Smooth muscle cell (in vitro differentiated cells): ENCODE data around the gene DNAJC5. TPM values are rescaled to one million over a fixed set of nuclear protein-coding genes. Genes with fewer than 3 reads are reported as not detected.

Source experiments
- DNase-seq: peaks from one replicate; lab custom pipeline; 2025; ENCODE audit not compliant: unreplicated experiment; lab: John Stamatoyannopoulos, UW
- H2AFZ ChIP-seq: fragments of 200-600 bp; sonication (generic); 2 replicates; pipeline ENCODE4 v1.6.0; 2016; ENCODE audit warnings: antibody characterized with exemption, low read depth, mild to moderate bottlenecking
- H3F3A ChIP-seq: fragments of 200-600 bp; sonication (generic); 2 replicates; pipeline ENCODE4 v1.6.0; 2017; ENCODE audit warnings: antibody characterized with exemption, low read depth
- H3K27ac ChIP-seq: fragments of 200-600 bp; sonication (generic); 2 replicates; pipeline ENCODE4 v1.5.1; 2016; ENCODE audit warnings: low read depth, mild to moderate bottlenecking
- H3K27me3 ChIP-seq: fragments of 200-600 bp; sonication (generic); 2 replicates; pipeline ENCODE4 v1.6.1; 2016; ENCODE audit warnings: low read depth, mild to moderate bottlenecking
- H3K36me3 ChIP-seq: fragments of 200-600 bp; sonication (generic); 2 replicates; pipeline ENCODE4 v1.5.1; 2016; ENCODE audit warnings: low read depth
- H3K4me1 ChIP-seq: fragments of 200-600 bp; sonication (generic); 2 replicates; pipeline ENCODE4 v1.5.1; 2016; ENCODE audit warnings: low read depth
- H3K4me2 ChIP-seq: fragments of 200-600 bp; sonication (generic); 2 replicates; pipeline ENCODE4 v1.6.0; 2016; ENCODE audit warnings: mild to moderate bottlenecking
- H3K4me3 ChIP-seq: fragments of 200-600 bp; sonication (generic); 2 replicates; pipeline ENCODE4 v1.5.1; 2016; ENCODE audit warnings: mild to moderate bottlenecking
- H3K79me2 ChIP-seq: fragments of 200-600 bp; sonication (generic); 2 replicates; pipeline ENCODE4 v1.6.0; 2016; ENCODE audit warnings: low read depth, mild to moderate bottlenecking
- H3K9ac ChIP-seq: fragments of 200-600 bp; sonication (generic); 2 replicates; pipeline ENCODE4 v1.6.0; 2016; ENCODE audit warnings: low read depth
- H3K9me3 ChIP-seq: fragments of 200-600 bp; sonication (generic); replicated peaks from 2 replicates; pipeline ENCODE4 v1.5.1; 2016; ENCODE audit warnings: low read depth
- H4K20me1 ChIP-seq: fragments of 200-600 bp; sonication (generic); 2 replicates; pipeline ENCODE4 v1.6.0; 2016; ENCODE audit warnings: low read depth
- WGBS: methylation state at CpG from one replicate; pipeline ENCODE4 v1.1.7; 2016; ENCODE audit warnings: low lambda C conversion rate; 5-methylcytosine and 5-hydroxymethylcytosine counted together
- polyA plus RNA-seq: library from polyadenylated mRNA; unstranded; fragments of >200 nt; fragmentation: Nextera tagmentation; extraction: Ambion mirVana; gene quantifications from 2 replicates; pipeline ENCODE4 v1.2.1, GENCODE V29; 2016
- total RNA-seq: library from RNA; depleted of rRNA; stranded (reverse); fragments of >200 nt; gene quantifications from 2 replicates; pipeline ENCODE4 v1.2.3, GENCODE V29; 2014
- TF ChIP-seq, protein P1 (sequence below): fragments of 200-600 bp; sonication (generic); IDR thresholded peaks from 2 replicates; pipeline ENCODE4 v1.5.1; 2017; ENCODE audit warnings: borderline replicate concordance, mild to moderate bottlenecking, antibody characterized with exemption; ENCODE audit not compliant: insufficient read depth, poor library complexity, severe bottlenecking

DNAJC5 gene
- total and polyA plus RNA-seq, 2 experiments from 2014 or later, result 8.7 to 24.5 TPM

DNA sequence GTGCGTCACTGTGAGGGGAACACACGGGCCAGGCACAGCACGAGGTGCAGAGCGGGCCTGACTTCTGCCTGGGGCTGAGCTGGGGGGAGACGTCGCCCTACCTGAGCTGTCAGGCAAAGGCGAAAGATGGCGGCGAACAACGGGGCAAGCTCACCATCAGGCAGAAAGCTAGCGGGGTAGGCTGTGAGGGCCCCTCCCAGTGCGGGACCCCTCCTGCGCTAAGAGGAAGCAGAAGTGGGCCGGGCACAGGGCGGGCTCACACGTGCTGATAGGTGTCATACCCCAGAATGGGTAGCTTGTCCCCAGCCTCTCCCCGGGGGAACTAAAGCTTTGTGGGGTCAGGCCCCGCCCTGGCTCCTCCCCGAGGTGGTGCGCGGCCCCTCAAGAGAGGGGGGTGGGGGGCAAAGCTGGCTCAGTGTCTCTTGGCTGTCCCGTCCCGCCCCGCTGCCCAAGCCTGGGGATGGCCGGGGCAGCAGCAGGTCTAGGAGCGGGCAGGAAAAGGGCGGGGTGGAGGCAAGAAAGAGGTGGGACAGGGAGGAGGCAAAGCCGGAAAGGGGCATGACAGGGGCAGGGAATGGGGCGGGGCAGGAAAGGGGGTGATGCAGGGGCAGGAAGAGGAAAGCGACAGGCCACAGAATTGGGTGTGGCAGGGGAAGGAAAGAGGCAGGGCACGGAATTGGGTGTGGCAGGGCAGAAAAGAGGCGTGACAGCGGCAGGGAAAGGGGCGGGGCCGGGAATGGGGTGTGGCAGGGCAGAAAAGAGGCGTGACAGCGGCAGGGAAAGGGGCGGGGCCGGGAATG is 46.6 kb downstream of the DNAJC5 start:
- H3K27ac ChIP-seq, result no peak overlapping the region
- no peak overlapping the region for H2AFZ ChIP-seq
- H3K4me2 ChIP-seq, result no peak overlapping the region

DNA sequence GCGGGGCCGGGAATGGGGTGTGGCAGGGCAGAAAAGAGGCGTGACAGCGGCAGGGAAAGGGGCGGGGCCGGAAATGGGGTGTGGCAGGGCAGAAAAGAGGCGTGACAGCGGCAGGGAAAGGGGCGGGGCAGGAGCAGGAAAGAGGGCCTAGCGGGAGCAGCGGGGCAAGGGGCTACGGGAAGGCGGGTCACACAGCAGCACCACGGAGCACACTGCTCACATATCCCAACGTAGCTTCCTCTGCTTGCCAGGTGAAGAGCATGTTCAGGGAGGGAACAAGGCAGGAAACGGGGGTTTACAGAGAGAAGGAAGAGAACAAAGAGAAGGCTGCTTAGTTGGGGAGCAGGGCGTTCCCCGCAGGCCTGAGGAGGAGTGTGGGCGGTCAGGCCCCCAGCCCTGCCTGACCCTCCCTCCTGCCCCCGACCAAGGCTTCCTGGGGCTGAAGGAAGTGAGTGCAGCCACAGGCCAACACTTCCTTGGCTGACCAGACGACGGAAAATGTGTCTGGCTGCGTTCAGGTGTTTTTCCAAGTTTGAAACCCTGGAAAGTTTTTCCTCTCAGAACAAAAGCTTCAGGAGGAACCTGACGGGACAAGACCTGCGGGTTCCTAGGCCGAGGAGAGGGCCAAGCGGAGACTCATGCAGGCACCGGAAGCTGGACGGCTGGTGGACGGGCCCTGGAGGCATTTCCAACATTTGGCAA is 47.5 kb downstream of the DNAJC5 start:
- peaks cover 11% of the 10 kb centered on the region for H3K79me2 ChIP-seq
- 75% methylated on average over 23 of the region's 30 CpGs for WGBS
- H4K20me1 ChIP-seq, result peaks cover 96% of the 10 kb centered on the region
- no peak for DNase-seq
- no peak overlapping the region for H3K4me3 ChIP-seq
- H3K27me3 ChIP-seq, result no peaks in the 10 kb centered on the region
- no peak overlapping the region for H2AFZ ChIP-seq
- H3K9ac ChIP-seq, result no peak overlapping the region
- TF ChIP-seq, protein P1, sequence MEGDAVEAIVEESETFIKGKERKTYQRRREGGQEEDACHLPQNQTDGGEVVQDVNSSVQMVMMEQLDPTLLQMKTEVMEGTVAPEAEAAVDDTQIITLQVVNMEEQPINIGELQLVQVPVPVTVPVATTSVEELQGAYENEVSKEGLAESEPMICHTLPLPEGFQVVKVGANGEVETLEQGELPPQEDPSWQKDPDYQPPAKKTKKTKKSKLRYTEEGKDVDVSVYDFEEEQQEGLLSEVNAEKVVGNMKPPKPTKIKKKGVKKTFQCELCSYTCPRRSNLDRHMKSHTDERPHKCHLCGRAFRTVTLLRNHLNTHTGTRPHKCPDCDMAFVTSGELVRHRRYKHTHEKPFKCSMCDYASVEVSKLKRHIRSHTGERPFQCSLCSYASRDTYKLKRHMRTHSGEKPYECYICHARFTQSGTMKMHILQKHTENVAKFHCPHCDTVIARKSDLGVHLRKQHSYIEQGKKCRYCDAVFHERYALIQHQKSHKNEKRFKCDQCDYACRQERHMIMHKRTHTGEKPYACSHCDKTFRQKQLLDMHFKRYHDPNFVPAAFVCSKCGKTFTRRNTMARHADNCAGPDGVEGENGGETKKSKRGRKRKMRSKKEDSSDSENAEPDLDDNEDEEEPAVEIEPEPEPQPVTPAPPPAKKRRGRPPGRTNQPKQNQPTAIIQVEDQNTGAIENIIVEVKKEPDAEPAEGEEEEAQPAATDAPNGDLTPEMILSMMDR, result no peak
- no peaks in the 10 kb centered on the region for H3K9me3 ChIP-seq
- no peak overlapping the region for H3K4me2 ChIP-seq
- peak overlapping the region; percentile 24 for H3K27ac ChIP-seq
- no peaks in the 10 kb centered on the region for H3K36me3 ChIP-seq
- peaks cover 14% of the 10 kb centered on the region for H3F3A ChIP-seq
- no peaks in the 10 kb centered on the region for H3K4me1 ChIP-seq

More for the DNA sequence above, 46.6 kb downstream of the DNAJC5 start:
- H3K9me3 ChIP-seq, result no peaks in the 10 kb centered on the region
- H3K4me1 ChIP-seq, result no peaks in the 10 kb centered on the region
- H3K4me3 ChIP-seq, result no peak overlapping the region
- TF ChIP-seq, protein P1, result no peak
- DNase-seq, result no peak
- H3K79me2 ChIP-seq, result peaks cover 6% of the 10 kb centered on the region
- peaks cover 96% of the 10 kb centered on the region for H4K20me1 ChIP-seq
- H3K27me3 ChIP-seq, result no peaks in the 10 kb centered on the region
- H3K9ac ChIP-seq, result no peak overlapping the region
- 75% methylated on average over 26 of the region's 39 CpGs for WGBS
- H3K36me3 ChIP-seq, result no peaks in the 10 kb centered on the region
- peaks cover 14% of the 10 kb centered on the region for H3F3A ChIP-seq

DNA sequence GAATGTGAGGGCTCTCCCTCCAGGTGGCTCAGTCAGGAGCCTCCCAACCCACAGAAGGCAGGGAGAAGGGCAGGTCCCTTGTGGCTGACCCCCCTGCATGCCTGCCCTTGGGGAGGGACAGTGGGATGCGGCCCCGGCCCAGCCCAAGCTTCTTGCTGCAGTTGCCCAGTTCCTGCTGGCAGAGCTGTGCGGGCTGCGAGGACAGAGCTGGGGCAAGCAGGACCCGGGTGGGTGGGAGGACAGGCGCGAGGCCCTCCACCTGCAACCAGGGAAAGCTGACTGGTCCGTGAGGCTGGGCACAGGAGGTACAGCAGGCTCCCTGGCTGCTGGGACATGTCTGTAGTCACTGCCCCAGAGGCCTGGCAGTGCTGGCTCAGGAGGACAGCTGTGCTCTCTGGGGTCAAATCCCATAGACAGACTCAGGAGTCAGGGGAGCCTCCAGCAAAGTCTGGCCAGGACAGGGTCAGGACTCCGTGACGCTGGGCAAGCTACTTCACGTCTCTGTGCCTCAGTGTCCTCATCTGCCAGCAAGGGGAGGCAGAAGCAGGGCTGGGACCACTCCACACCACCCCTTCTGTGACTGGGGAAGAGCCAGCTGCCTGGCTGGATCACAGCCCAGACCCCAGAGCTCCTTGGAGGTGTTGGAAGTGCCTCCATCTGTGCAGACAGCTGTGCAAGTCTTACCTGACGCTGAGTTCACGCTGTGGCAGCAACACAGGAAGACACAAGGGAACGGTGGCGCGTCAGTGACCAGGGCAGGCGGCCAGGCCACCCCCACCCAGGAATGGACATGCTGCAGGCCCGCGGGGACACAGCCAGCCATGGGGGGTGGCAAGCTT is 48.3 kb downstream of the DNAJC5 start:
- Histone ChIP-seq H3K4me3 (no peak overlapping the region), H3K4me2 (no peak overlapping the region), H3K27ac (no peak overlapping the region), H3K79me2 (peaks cover 16% of the 10 kb centered on the region), H4K20me1 (peaks cover 96% of the 10 kb centered on the region), H2AFZ (no peak overlapping the region), H3K4me1 (no peaks in the 10 kb centered on the region), H3K9ac (no peak overlapping the region), H3F3A (peaks cover 7% of the 10 kb centered on the region), H3K36me3 (no peaks in the 10 kb centered on the region), H3K9me3 (no peaks in the 10 kb centered on the region), H3K27me3 (no peaks in the 10 kb centered on the region)
- DNase-seq, result no peak
- TF ChIP-seq, protein P1, result no peak
- 96% methylated on average over 15 of the region's 19 CpGs for WGBS
